PFSK-1 (cell line): ENCODE data around the gene KMT2A.

Source experiments
- FOXP2 ChIP-seq: optimal IDR thresholded peaks from 2 replicates; pipeline ENCODE3; 2011; ENCODE audit warnings: borderline replicate concordance, control low read depth, inconsistent platforms; ENCODE audit not compliant: insufficient read depth; ENCODE audit errors: extremely low read length, extremely low read depth
- POLR2AphosphoS5 ChIP-seq: IDR thresholded peaks from 2 replicates; pipeline ENCODE4 v1.6.1; 2012; ENCODE audit warnings: low read depth, mild to moderate bottlenecking, control low read depth, low read length, moderate library complexity
- REST ChIP-seq, 2 experiments: IDR thresholded peaks; 2 replicates each; pipeline versions ENCODE4 v1.6.1 to v1.8.0; 2011 to 2012; ENCODE audit warnings: low read depth in 2 of 2, low read length in 2 of 2, control low read depth in 1 of 2, inconsistent platforms in 1 of 2, mild to moderate bottlenecking in 1 of 2, moderate library complexity in 1 of 2; ENCODE audit not compliant: insufficient read depth in 1 of 2
- SIN3A ChIP-seq: IDR thresholded peaks from 2 replicates; pipeline ENCODE4 v1.6.1; 2012; ENCODE audit warnings: mild to moderate bottlenecking, low read length, moderate library complexity, borderline replicate concordance; ENCODE audit not compliant: insufficient read depth
- TAF1 ChIP-seq: IDR thresholded peaks from 2 replicates; pipeline ENCODE4 v1.6.1; 2012; ENCODE audit warnings: low read length, control low read depth, borderline replicate concordance; ENCODE audit not compliant: insufficient read depth

- TF ChIP-seq TAF1 (no peak), SIN3A (no peak), POLR2AphosphoS5 (no peak), REST (IDR thresholded peaks at IDR 0.05; ENCODE audit: insufficient read depth in 1 of 2, low read depth in 2 of 2, low read length in 2 of 2) (no peak), FOXP2 (no peak)
Observed at GRCh38 chr11:118519549-118519948, 83.3 kb downstream of the KMT2A start.
